ENCODE data around the gene DIAPH2. TPM values are rescaled to one million over a fixed set of nuclear protein-coding genes. Genes with fewer than 3 reads are reported as not detected.

DIAPH2 gene
- total RNA-seq, 2 donors from 2014 or later = 42.4 to 66.0 TPM

GRCh38 chrX:96994093-96994492 lies 309.5 kb downstream of the DIAPH2 start:
- no peak for ATAC-seq (ENCODE audit: insufficient number of reproducible peaks, low FRiP score, low read depth)
- TF ChIP-seq CTCF (IDR thresholded peaks at IDR 0.05) = no peak

GRCh38 chrX:96997196-96997595 lies 312.6 kb downstream of the DIAPH2 start:
- ATAC-seq (ENCODE audit: insufficient number of reproducible peaks, low FRiP score, low read depth) (no peak), DNase-seq (ENCODE audit: low spot score) (no peak)
- Histone ChIP-seq H3K9me3 (no peaks in the 10 kb centered on the region), H3K27me3 (replicated peaks; ENCODE audit: insufficient read depth) (no peaks in the 10 kb centered on the region), H3K4me1 (ENCODE audit: control insufficient read depth in 1 of 2, low read depth in 2 of 2) (no peaks in the 10 kb centered on the region), H3K27ac (no peak overlapping the region), H3K36me3 (no peaks in the 10 kb centered on the region), H3K4me3 (no peak overlapping the region)
- no peak for TF ChIP-seq CTCF (IDR thresholded peaks at IDR 0.05)

More at GRCh38 chrX:96994093-96994492, 309.5 kb downstream of the DIAPH2 start:
- no peaks in the 10 kb centered on the region for H3K4me1 ChIP-seq (ENCODE audit: control insufficient read depth in 1 of 2, low read depth in 2 of 2)
- no peak for DNase-seq (ENCODE audit: low spot score)
- no peaks in the 10 kb centered on the region for H3K9me3 ChIP-seq
- H3K36me3 ChIP-seq = no peaks in the 10 kb centered on the region
- no peak overlapping the region for H3K27ac ChIP-seq
- no peaks in the 10 kb centered on the region for H3K27me3 ChIP-seq (replicated peaks; ENCODE audit: insufficient read depth)
- H3K4me3 ChIP-seq = no peak overlapping the region

- no peak for TF ChIP-seq CTCF (IDR thresholded peaks at IDR 0.05)
- no peaks in the 10 kb centered on the region for H3K9me3 ChIP-seq
- DNase-seq (ENCODE audit: low spot score) = no peak
- no peak for ATAC-seq (ENCODE audit: insufficient number of reproducible peaks, low FRiP score, low read depth)
- no peaks in the 10 kb centered on the region for H3K27me3 ChIP-seq (replicated peaks; ENCODE audit: insufficient read depth)
- no peak overlapping the region for H3K4me3 ChIP-seq
- H3K27ac ChIP-seq = no peak overlapping the region
- no peaks in the 10 kb centered on the region for H3K4me1 ChIP-seq (ENCODE audit: control insufficient read depth in 1 of 2, low read depth in 2 of 2)
- no peaks in the 10 kb centered on the region for H3K36me3 ChIP-seq
Observed at GRCh38 chrX:97000682-97001368, 316.2 kb downstream of the DIAPH2 start.

- ATAC-seq (ENCODE audit: insufficient number of reproducible peaks, low FRiP score, low read depth) (no peak), DNase-seq (ENCODE audit: low spot score) (no peak)
- H3K27ac ChIP-seq = no peak overlapping the region
- H3K27me3 ChIP-seq (replicated peaks; ENCODE audit: insufficient read depth) = no peaks in the 10 kb centered on the region
- no peak overlapping the region for H3K4me3 ChIP-seq
- no peak for TF ChIP-seq CTCF (IDR thresholded peaks at IDR 0.05)
- H3K9me3 ChIP-seq = no peaks in the 10 kb centered on the region
- no peaks in the 10 kb centered on the region for H3K36me3 ChIP-seq
- H3K4me1 ChIP-seq (ENCODE audit: control insufficient read depth in 1 of 2, low read depth in 2 of 2) = no peaks in the 10 kb centered on the region
Observed at GRCh38 chrX:97006167-97006566, 321.5 kb downstream of the DIAPH2 start.

GRCh38 chrX:97009391-97009790 lies 324.7 kb downstream of the DIAPH2 start:
- Histone ChIP-seq H3K4me1 (ENCODE audit: control insufficient read depth in 1 of 2, low read depth in 2 of 2) (no peaks in the 10 kb centered on the region), H3K27me3 (replicated peaks; ENCODE audit: insufficient read depth) (no peaks in the 10 kb centered on the region), H3K27ac (no peak overlapping the region), H3K4me3 (no peak overlapping the region), H3K9me3 (no peaks in the 10 kb centered on the region), H3K36me3 (no peaks in the 10 kb centered on the region)
- ATAC-seq (ENCODE audit: insufficient number of reproducible peaks, low FRiP score, low read depth) = no peak
- TF ChIP-seq CTCF (IDR thresholded peaks at IDR 0.05) = no peak
- no peak for DNase-seq (ENCODE audit: low spot score)
